Embryonic facial prominence (tissue), 1 donor: ENCODE results near the gene COL1A1.

Experiments
- DNase-seq: peaks from one replicate; pipeline ENCODE4 v3.0.0-alpha.2; 2016; ENCODE audit errors: extremely low spot score

COL1A1 gene

DNA sequence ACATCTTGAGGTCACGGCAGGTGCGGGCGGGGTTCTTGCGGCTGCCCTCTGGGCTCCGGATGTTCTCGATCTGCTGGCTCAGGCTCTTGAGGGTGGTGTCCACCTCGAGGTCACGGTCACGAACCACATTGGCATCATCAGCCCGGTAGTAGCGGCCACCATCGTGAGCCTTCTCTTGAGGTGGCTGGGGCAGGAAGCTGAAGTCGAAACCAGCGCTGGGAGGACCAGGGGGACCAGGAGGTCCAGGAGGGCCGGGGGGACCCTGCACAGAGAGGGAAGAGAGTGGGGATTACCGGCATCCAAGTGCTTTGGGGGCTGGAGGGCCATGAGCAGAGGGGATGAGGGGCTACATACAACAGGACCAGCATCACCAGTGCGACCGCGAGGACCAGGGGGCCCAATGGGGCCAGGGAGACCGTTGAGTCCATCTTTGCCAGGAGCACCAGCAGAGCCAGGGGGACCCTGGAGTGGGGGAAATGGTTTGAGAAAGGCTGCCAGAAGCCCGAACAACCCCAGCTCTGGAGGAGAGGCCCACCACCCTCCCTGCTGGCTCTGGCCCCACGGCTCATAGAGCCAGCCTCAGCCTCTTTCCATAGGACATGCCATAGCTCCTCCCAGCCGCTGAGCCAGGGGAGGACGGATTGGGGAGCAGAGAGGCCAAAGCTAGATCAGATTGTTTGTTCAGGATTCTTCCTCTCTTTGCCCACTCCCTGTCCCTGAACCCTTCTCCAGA is 14.6 kb downstream of the COL1A1 start:
- no peak for DNase-seq

DNA sequence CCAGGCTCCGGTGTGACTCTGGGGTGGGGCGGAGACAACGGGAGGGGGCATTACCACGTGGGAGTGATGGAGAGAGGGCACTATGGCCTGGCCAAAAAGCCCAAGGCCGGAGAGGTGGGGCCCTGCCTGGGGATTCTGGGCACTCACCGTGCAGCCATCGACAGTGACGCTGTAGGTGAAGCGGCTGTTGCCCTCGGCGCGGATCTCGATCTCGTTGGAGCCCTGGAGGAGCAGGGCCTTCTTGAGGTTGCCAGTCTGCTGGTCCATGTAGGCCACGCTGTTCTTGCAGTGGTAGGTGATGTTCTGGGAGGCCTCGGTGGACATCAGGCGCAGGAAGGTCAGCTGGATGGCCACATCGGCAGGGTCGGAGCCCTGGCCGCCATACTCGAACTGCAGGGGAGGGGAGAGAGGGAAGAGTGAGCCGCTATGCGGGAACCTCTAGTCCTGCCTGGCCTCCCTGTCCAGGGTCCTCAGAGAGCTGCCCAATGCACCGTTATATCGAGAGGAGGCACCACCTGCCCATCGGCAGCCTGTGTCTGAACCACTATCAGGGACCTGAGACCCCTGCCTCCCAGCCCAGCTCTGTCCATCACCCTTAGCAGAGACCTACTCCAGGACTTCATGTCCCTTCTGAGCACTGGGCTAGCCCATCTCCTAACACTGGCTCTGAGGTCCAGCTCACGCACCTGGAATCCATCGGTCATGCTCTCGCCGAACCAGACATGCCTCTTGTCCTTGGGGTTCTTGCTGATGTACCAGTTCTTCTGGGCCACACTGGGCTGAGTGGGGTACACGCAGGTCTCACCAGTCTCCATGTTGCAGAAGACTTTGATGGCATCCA is 15.6 kb downstream of the COL1A1 start:
- no peak for DNase-seq

DNA sequence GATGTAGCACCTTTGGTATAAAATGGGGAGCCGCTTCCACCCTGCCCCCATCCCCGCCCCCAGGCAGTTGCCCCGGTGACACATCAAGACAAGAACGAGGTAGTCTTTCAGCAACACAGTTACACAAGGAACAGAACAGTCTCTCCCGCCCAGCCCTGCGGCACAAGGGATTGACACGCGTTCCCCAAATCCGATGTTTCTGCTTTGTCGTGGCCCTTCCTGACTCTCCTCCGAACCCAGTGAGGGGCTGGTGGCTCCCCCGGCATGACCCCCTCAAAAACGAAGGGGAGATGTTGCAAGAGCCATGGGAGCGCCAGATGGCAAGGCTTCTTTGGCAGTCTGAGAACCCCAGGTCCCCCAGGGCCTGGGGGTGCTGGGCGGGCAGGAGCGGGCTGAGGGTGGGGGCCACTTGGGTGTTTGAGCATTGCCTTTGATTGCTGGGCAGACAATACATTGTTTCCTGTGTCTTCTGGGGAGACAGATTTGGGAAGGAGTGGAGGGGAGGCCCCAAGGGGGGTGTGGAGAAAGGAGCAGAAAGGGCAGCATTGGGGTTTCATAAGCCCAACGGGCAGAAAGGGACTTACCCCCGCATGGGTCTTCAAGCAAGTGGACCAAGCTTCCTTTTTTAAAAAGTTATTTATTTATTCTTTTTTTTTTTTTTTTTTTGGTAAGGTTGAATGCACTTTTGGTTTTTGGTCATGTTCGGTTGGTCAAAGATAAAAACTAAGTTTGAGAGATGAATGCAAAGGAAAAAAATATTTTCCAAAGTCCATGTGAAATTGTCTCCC is 16.6 kb downstream of the COL1A1 start:
- no peak for DNase-seq

DNA sequence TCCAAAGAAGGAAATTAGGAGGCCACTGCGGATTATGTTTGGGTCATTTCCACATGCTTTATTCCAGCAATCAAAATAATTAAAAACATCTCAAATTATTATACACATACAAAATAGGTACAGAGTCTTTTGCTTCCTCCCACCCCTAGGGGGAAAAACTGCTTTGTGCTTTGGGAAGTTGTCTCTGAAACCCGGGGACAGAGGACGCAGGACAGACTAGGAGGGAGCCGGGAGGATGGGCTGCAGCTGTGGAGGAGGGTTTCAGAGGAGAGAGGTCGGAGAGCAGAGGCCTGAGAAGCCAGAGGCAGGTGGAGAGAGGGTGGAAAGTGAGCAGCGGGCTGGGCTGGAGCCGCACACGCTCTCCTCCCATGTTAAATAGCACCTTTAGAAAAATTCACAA is 17.4 kb downstream of the COL1A1 start:
- no peak for DNase-seq

DNA sequence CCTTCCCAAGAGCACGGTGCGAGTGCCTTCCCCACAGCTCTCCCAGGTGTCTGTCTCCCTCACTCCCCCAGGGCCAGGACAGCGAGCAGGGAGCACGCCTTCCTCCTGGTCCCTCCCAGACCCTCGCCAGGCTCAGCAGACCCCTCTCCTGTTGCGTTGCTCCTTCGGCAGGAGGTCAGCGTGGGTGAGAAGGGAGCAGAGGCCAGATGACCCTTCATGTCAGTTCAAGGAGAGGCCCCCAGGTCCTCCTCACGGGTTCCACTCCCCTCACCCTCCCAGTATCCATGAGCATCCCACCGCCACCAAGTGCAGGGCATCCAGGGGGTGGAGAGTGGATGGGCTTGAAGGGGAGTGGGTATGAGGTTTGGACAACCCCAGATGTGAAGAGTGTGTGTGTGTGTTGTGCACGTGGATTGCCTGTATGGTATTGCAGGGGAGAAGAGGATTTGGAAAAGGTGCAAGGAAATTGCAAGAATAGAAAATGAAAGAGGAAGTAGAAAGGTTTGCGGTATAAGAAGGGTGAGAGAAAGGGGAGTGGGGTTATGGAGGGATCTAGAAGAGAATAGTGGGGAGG is 17.9 kb downstream of the COL1A1 start:
- no peak for DNase-seq

DNA sequence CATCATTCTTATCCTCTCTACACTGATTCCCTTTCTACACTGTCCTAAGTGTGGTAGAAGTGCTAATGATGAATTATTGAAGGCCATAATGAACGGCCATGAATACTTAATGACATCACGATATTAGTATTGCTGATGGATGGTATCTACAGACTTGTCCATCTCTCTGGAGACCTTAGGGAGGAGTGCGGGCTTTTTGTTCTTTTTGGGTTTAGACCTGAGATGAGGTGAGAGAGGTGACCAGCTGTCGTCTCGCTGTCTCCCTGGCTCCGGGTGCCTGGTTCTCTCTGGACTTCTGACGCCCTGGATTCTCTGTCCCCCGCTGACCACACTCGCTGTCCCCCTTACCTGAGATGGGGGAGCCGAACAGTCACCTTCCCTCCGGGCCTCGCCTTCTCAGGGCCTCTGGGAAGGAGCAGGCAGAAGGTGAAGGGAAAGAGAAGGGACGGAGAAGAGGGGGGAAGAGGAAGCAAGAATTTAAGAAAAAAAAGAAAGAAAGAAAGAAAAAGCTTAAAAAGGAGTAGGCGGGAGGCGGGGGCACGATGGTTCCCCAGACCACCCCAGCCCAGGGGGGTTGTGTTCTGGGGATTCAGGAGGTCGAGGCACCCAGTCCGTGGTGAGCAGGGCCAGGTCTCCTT is 18.5 kb downstream of the COL1A1 start:
- no peak for DNase-seq

DNA sequence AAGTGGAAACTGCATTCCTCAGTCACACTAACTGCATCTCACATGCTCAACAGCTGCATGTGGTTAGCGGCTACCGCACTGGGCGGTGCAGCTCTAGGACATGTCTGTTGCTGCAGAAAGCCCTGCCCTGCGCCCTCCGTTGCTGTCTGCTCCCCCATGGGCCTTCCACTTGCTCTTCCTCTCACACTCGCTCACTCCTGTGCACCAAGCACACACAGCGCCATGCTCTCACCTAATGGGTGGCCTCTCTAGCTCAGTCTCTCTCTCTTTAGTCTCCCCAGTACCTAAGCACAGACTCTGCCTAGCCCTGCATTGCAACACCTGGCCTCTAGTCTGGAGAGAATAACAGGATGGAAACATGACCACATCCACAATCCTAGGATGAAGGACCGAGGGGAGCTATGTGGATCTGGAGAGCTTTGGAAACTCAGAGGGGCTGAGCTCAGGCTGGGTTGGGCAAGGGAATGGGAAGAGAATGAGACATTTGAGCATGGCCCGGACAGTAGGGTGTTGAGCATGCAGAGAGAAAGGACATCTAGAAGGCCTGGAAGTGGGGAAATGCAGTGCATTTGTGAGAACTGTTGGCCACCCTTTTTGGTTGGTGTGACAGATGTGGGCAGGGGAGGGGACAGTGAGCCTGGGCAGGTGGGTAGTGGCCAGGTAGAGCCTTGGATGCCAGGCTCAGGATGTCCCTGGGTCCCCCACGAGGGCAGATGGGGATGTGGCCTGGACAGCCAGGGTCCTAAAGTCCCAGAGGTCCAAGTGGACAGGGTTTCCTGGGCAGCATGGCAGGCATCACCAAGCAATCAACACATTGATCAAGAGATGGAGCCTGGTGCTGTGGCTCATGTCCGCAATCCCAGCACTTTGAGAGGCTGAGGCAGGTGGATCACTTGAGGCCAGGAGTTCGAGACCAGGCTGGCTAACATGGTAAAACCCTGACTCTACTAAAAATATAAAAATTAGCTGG is 19.6 kb downstream of the COL1A1 start:
- DNase-seq: no peak

DNA sequence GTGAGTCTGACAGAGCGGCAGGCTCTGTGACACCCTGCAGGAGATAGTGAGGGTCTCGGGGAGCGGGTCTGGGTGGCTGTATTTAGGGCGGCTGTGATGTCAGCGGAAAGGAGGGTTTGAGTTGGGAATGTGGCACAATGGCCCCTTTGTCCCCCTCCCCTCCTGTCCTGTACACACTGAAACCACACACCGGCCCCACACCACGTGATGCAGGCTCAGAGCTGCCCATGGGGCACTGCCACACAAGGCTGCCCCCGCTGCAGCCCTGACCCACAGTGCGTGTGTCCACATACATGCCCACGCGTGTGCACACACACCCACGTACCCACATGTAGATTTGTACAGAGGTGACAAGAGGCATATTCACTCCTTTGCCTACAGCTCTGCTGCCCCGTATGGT is 20.3 kb downstream of the COL1A1 start:
- no peak for DNase-seq

DNA sequence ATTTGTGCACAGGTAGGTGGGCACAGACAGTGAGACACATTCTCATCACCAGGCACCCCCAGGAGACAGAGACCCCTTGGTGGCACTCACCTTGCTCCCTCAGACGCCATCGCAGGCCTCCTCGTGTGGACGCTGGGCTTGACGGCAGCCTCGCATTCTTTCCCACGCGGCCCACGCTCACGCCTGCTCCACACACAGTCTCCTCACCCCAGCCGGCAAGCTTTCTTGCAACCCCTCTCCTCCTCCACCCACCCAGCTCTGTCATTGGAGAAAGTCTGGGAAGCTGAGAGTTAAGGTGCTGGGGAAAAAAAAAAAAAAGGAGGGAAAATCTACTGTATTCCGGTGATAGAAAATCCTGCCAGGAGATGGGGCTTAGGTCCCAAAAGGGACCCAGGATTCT is 20.8 kb downstream of the COL1A1 start:
- no peak for DNase-seq

DNA sequence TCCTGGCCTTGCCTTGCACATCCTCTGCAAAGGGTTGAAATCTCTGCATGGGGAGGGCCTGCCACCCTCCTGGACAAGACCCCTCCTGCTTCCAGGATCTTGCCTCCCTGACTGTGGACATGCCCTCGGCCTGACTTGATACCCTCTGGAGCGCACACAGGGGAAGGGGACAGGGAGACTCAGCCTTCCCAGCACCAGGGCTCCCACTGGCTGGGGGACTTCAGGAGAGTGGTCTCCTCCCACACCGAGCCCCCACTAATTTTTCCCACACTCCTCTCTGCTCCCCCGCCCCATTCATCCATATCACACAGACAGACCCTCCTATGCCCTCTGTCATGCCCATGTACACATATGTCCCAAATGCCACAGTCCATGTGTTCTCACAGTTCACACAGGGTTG is 21.3 kb downstream of the COL1A1 start:
- DNase-seq: no peak

DNA sequence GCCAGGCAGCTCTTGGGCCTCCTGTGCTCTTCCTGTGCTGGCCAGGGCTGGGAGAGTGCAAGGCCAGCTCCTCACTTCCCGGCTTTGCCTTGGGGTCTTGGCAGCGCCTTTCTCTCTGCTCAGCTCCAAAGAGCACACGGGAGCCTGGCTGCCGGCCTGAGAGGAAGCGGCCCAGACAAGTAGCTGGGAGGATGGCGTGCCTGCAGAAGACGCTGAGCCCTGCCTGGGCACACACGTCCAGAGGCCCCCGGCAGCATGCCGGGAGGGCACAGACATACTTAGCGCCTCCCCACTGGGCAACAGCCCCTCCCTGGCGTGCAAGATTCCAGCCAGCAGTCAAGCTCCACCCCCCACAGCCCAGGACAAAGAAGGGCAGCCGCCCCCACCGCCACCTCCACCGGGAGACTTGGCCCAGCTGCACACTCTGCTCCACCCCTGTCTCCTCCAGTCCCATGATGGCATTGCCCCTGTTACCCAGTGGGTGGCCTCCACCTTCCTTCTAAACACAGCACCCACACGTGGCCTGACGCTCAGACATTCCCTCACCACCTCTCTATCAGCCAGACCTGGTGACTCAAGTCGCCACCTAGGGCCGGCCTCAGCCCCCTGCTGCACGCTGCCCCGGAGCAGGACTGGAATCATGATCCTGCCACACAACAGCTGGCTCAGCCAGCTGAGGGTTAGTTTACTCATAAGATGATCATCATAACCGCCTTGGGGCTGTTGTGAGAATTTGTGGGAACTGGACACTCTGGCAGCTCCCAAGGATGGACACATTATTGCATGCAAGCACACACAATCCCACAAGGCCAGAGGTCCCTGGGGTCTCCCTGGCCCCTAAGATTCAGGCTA is 23.2 kb downstream of the COL1A1 start:
- no peak for DNase-seq

DNA sequence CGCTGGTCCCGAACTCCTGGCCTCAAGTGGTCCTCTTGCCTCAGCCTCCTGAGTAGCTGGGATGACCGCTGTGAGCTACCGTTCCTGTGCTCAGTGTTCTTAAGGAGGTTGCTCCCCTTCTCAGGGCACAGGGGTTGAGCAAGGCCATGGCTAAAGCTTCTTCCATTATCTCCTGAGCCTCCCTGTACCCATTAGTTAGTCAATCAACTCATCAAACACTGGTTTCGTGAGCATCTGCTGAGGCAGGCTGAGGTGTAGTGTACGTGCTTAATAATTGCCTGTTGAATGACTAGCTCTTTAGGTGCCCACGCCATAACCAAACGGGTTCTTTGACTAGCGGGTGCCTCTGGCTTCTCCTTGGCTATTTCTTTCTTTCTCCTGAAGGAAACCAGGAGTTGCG is 24.0 kb downstream of the COL1A1 start:
- no peak for DNase-seq

DNA sequence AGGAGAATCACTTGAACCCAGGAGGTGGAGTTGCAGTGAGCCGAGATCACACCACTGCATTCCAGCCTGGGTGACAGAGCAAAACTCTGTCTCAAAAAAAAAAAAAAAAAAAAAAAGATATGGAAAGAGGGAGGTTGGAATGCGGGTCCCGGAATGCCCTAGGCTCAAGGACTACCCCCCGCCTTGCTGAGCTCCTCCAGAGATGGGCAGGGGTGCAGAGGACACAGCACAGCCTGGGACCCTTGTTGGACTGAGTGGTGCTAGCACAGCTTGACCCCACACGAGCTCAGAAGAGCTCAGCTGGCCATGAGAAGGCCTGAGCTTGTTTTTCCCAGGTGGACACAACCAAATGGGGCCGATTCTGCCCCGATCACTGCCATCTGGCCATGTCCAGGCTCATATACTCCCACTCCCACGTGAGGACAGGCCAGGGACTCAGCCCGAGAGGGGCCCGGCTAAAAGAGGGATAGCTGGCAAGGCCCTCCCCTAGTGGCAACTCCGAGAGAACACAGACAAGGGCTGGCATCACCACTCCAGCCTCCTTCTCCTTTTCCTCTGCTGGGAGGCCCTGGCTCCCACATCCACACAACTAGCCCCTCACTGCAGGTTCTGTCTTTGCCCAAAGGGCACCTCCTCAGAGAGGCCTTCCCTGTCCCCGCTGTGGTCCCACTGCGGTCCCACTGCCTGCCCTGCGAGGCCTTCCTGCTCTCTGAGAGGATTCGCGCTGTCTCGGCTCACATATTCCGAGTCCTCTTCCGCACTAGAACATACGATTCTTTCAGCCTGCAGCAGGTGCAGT is 24.7 kb downstream of the COL1A1 start:
- DNase-seq: no peak

DNA sequence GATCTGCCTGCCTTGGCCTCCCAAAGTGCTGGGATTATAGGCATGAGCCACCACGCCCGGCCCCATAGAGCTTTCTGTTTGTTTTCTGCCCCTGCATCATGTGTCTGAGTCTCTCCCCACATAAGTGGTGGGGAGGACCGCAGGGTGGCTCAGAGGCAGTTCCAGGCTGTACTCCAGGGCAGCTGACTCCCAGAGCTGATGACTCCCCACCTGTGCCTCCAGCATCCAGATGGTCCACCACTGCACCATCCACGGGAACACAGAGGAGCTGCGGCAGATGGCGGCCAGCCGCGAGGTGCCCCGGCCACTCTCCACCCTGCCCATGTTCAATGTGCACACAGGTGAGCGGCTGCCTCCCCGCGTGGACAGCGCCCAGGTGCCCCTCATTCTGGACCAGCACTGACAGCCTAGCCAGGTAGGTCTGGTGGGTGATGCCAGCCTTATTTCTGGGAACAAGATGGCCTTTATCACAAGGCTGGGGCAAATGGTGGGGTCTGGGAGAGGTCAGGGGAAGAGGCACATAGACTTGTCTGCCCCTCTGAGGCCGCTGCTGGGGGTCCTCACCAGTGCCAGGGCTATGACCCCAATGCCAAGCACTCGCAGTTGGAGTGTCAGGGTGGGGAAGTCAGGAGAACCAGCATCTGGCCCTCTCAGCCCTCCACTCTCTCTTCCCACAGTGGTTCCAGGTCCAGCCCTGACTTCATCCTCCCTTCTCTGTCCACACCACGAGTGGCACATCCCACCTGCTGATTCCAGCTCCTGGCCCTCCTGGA is 26.2 kb downstream of the COL1A1 start:
- DNase-seq: no peak

DNA sequence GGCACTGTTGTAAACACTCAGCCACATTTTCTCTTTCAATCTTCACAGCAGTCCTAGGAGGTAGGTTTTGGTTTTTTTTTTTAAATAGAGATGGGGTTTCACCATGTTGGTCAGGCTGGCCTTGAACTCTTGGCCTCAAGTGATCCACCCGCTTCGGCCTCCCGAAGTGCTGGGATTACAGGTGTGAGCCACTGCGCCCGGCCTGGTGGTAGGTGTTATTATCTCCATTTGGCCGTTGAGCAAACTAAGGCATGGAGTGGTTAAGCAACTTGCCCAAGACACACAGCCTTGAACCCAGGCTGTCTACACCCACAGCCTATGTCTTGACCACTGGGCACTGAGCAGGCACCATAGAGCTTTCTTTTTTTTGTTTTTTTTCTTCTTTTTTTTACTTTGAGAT is 27.0 kb downstream of the COL1A1 start:
- DNase-seq: no peak

DNA sequence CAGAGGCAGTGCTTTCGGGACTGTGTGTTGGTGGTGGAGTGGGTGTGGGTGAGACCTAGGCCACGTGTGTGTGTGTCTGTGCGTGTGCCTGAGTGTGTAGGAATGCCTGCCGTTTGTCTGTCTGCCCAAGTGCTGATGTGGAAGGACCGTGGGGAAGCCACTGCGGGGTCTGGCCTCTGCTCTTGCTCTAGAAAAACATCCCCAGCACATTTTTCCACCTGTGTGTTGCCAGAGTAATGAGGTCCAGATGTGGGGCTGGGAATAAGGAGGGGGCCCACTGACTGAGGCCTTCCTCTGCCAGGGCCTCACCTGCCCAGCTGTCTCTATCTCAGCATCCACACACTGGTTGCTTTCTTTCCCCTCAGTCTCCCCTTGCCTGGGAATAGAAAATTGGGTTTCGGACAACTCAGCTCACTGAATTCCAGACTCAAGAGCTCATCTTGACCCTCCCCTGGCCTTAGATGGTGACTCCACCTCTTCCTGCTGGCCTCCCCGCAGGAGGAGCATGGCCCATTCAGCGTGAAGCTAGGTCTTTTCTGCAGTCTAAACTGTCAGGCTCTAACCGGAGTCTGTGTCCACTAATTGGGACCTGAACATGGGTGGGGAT is 28.0 kb downstream of the COL1A1 start:
- DNase-seq: no peak

DNA sequence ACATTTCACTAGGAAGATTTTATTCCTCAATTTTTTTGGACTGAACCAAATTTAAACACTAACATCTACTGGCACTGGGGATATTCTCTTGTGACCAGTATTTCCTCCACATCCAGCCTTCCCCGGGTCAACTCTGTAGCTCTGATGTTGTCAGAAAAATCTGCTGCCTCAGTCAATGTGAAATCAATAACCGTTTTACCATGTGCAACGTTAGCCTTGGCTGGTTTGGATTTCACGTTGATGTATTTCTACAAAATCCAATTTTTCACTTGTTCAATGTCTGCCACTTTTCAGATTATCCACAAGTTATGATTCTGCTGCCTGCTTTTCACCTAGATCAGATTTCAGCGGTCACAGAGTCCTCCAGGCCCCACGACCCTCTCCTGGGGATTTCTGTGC is 28.5 kb downstream of the COL1A1 start:
- no peak for DNase-seq

DNA sequence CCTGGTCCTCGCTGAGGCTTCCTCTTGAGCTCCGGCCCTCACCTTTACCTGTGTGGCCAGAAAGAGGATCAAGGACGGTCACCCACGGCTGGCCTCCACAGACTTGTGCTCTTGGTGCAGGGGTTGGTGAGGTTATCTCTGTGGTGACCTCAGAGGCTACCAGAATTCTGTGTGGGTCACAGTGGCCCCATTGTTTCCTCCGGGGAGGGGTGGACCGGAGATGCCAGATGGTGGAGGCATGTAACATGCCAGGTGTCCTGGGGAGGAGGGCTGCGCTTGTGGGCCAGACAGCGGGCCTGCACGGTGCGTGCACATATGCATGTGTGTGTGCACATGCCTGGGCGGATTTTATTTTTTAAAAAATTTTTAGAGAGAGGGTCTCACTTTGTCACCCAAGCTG is 29.3 kb downstream of the COL1A1 start:
- DNase-seq: no peak
